ENCODE results near the gene MIAT. TPM values are rescaled to one million over a fixed set of nuclear protein-coding genes. Genes with fewer than 3 reads are reported as not detected.
"Not testable (repeated sequence)": the region's sequence is repeated elsewhere in the genome, so short reads cannot be mapped to it uniquely, and the experiment has no call there.

The MIAT gene
- total and polyA plus RNA-seq, 8 donors = under 0.01 to 29.8 (median 0.41) TPM

- TF ChIP-seq CTCF (IDR thresholded peaks at IDR 0.05) = no peak
- TF ChIP-seq POLR2A (IDR thresholded peaks at IDR 0.05) = no peak
- TF ChIP-seq POLR2AphosphoS5 (IDR thresholded peaks at IDR 0.05) = peak in 2 of 3 donors; percentile 18 to 36
- no peak for TF ChIP-seq EP300 (IDR thresholded peaks at IDR 0.05)
- H3K27me3 ChIP-seq = peaks cover 0 to 29% (median 0%) of the 10 kb centered on the region in 3 donors
- intact Hi-C loops (cut with DNase I; ENCODE audit: low total_unique reads) = no loop called here
These were observed 47.1 kb upstream of the MIAT start for GRCh38 chr22:26610072-26610958.

GRCh38 chr22:26610996-26611395 lies 46.4 kb upstream of the MIAT start:
- Histone ChIP-seq H3K27ac (no peak overlapping the region), H3K4me1 (no peaks in the 10 kb centered on the region), H3K36me3 (no peaks in the 10 kb centered on the region), H3K27me3 (peaks cover 0 to 36% (median 0%) of the 10 kb centered on the region in 3 donors), H3K4me3 (no peak overlapping the region), H3K9me3 (no peaks in the 10 kb centered on the region)
- intact Hi-C loops (cut with DNase I; ENCODE audit: low total_unique reads) = no loop called here
- no peak for DNase-seq
- WGBS, 5 donors = 39 to 61% (median 52%) methylated on average over 2 of the region's 2 CpGs
- TF ChIP-seq POLR2AphosphoS5 (IDR thresholded peaks at IDR 0.05) (no peak), CTCF (IDR thresholded peaks at IDR 0.05) (no peak), EP300 (IDR thresholded peaks at IDR 0.05) (no peak), POLR2A (IDR thresholded peaks at IDR 0.05) (no peak)

More at GRCh38 chr22:26610072-26610958, 47.1 kb upstream of the MIAT start:
- H3K9me3 ChIP-seq = no peaks in the 10 kb centered on the region
- peak; percentile 35 to 53 for DNase-seq
- H3K4me1 ChIP-seq = no peaks in the 10 kb centered on the region
- 58 to 70% (median 66%) methylated on average over 12 of the region's 12 CpGs for WGBS, 5 donors
- H3K36me3 ChIP-seq = no peaks in the 10 kb centered on the region
- H3K27ac ChIP-seq = peak overlapping the region in 1 of 5 donors; percentile 32
- no peak overlapping the region for H3K4me3 ChIP-seq

GRCh38 chr22:26612652-26613051 lies 44.7 kb upstream of the MIAT start:
- intact Hi-C loops (cut with DNase I; ENCODE audit: low total_unique reads) = no loop called here
- no peak for DNase-seq
- no peak overlapping the region for H3K4me3 ChIP-seq
- H3K36me3 ChIP-seq = no peaks in the 10 kb centered on the region
- TF ChIP-seq CTCF (IDR thresholded peaks at IDR 0.05) (no peak), POLR2A (IDR thresholded peaks at IDR 0.05) (no peak), POLR2AphosphoS5 (IDR thresholded peaks at IDR 0.05) (no peak), EP300 (IDR thresholded peaks at IDR 0.05) (no peak)
- H3K9me3 ChIP-seq = no peaks in the 10 kb centered on the region
- no peaks in the 10 kb centered on the region for H3K4me1 ChIP-seq
- no peak overlapping the region for H3K27ac ChIP-seq
- peaks cover 0 to 50% (median 0%) of the 10 kb centered on the region in 3 donors for H3K27me3 ChIP-seq
- 77 to 97% (median 91%) methylated on average over 4 of the region's 4 CpGs for WGBS, 5 donors

GRCh38 chr22:26613753-26614152 lies 43.6 kb upstream of the MIAT start:
- H3K4me3 ChIP-seq; H3K4me1 ChIP-seq; H3K36me3 ChIP-seq; H3K27ac ChIP-seq; H3K9me3 ChIP-seq; intact Hi-C loops (cut with DNase I; ENCODE audit: low total_unique reads); DNase-seq: not testable (repeated sequence)
- H3K27me3 ChIP-seq = peaks cover 0 to 61% (median 0%) of the 10 kb centered on the region in 3 donors
- 20 to 30% (median 26%) methylated on average over 9 to 10 of the region's 10 CpGs for WGBS, 5 donors

- H3K27ac ChIP-seq = no peak overlapping the region
- peaks cover 0 to 5% (median 0%) of the 10 kb centered on the region in 4 donors for H3K4me1 ChIP-seq
- intact Hi-C loops (cut with DNase I; ENCODE audit: low total_unique reads) = no loop called here
- no peak for DNase-seq
- TF ChIP-seq POLR2AphosphoS5 (IDR thresholded peaks at IDR 0.05) = no peak
- TF ChIP-seq POLR2A (IDR thresholded peaks at IDR 0.05) = no peak
- TF ChIP-seq CTCF (IDR thresholded peaks at IDR 0.05) = no peak
- TF ChIP-seq EP300 (IDR thresholded peaks at IDR 0.05) = no peak
- peaks cover 0 to 65% (median 0%) of the 10 kb centered on the region in 3 donors for H3K27me3 ChIP-seq
- H3K9me3 ChIP-seq = no peaks in the 10 kb centered on the region
- no peak overlapping the region for H3K4me3 ChIP-seq
- H3K36me3 ChIP-seq = no peaks in the 10 kb centered on the region
- WGBS, 5 donors = 50 to 54% (median 53%) methylated on average over 14 of the region's 14 CpGs
These were observed 43.1 kb upstream of the MIAT start for GRCh38 chr22:26614322-26614721.
